GM15510 (cell line): ENCODE results near the gene GRID2.

Source experiments
- POLR2A ChIP-seq: IDR thresholded peaks from 3 replicates; pipeline ENCODE4 v1.6.1; 2011; ENCODE audit warnings: borderline replicate concordance; ENCODE audit not compliant: insufficient read length; ENCODE audit errors: extremely low read depth

GRID2 gene

DNA sequence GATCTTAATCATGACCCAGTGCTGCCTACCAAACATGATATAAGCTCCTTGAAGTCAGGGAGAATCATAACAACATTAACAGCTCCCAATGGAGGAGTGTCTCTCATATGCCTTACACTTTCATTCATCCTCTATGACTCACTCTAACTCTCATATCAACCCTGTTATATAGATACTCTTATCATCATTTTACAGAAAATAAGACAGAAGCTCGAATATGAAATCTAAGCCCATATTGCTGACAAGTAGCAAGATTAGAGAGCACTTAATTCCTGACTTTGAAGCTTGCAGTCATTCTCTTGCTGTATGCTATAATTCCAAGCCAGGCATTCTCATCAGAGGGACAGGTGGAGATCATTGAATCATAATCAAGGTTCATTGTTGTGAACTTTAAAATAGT is 1048.1 kb downstream of the GRID2 start:
- TF ChIP-seq POLR2A: no peak

DNA sequence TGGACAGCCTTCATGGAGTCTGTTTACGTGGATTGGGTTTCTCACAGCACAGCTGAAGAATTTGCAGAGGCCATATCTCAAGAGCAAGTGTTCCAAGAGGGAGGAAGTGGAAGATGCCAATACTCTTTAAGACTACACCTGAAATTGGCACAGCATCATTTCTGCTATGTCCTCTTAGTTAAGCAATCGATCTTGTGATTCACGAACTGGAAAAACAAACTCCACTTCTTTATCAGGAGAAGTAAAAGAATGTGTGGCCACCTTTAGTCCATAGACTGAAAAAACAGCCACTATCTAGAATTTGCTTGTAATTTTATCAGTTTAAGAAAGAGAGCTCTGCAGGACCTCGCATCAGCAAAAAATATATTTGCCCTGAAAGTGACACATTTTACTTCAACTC is 1051.6 kb downstream of the GRID2 start:
- no peak for TF ChIP-seq POLR2A

DNA sequence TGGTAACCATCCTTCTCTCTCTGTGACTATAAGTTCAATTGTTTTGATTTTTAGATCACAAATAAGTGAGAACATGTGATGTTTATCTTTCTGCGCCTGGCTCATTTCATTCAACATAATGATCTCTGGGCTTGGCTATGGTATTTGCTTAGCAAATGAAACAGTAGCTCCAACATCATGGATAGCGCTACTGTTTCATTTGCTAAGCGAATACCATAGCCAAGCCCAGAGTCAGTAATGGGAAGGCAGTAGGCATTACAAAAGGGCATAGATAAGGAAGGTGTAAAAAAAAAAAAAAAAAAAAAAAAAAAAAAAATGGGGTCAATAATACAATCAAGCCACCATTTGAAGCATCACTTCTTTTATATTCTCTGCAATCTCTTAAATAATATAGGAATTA is 1055.8 kb downstream of the GRID2 start:
- no peak for TF ChIP-seq POLR2A

- no peak for TF ChIP-seq POLR2A
These were observed 1065.2 kb downstream of the GRID2 start for GRCh38 chr4:93368968-93369367.

DNA sequence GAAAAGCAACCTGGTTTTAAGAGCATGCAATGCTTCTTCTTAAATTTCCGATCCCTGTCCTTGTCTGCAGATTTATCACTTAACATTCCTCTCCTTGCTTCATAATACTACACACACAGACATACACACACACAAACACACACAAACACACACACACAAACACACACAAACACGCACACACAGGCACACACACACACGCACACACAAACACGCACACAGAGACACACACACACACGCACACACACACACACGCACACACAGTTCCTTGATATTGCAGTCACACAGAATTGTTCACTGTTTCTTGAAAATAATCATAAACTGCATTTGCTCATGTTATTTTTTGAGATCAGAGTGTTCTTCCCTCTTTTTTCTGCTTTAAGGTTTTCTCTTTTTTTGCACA is 1066.5 kb downstream of the GRID2 start:
- TF ChIP-seq POLR2A: no peak

GRCh38 chr4:93373893-93374860 is 1070.4 kb downstream of the GRID2 start:
- no peak for TF ChIP-seq POLR2A

GRCh38 chr4:93384241-93384640 is 1080.5 kb downstream of the GRID2 start:
- no peak for TF ChIP-seq POLR2A

DNA sequence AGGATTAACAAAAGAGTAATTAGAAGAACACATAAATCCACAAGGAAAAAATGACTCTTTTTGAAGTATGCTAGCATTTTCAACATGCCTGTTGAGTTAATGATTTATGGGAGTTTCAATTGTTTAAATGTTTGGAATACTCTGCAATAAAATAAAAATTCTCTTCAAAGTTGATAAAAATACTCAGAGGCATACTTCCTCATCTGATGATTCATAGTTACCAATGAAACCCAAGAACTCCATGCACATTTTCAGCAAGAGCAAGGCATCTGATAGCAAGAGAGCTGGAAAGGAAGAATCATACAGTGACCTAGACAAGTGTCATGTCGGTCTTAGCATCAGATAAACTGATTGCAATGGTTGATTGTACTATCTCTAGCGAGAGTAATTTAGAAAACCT is 1081.1 kb downstream of the GRID2 start:
- TF ChIP-seq POLR2A: no peak

GRCh38 chr4:93394545-93395081 is 1090.8 kb downstream of the GRID2 start:
- TF ChIP-seq POLR2A: no peak

GRCh38 chr4:93396272-93396671 is 1092.5 kb downstream of the GRID2 start:
- TF ChIP-seq POLR2A: no peak

DNA sequence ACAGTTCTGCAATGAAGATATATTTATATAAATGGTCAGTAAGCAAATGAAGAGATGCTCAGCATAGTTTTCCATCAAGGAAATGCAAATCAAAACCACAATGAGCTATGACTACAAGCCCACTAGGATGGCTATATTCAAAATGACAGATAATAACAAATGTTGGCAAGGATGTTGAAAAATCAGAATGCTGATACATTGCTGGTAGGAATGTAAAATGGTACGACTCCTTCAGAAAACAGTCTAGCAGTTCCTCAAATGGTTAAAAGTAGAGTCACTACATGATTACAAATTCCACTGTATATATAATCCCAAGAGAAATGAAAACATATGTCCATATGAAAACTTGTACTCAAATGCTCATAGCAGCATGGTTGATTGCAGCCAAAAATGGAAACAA is 1099.8 kb downstream of the GRID2 start:
- no peak for TF ChIP-seq POLR2A

DNA sequence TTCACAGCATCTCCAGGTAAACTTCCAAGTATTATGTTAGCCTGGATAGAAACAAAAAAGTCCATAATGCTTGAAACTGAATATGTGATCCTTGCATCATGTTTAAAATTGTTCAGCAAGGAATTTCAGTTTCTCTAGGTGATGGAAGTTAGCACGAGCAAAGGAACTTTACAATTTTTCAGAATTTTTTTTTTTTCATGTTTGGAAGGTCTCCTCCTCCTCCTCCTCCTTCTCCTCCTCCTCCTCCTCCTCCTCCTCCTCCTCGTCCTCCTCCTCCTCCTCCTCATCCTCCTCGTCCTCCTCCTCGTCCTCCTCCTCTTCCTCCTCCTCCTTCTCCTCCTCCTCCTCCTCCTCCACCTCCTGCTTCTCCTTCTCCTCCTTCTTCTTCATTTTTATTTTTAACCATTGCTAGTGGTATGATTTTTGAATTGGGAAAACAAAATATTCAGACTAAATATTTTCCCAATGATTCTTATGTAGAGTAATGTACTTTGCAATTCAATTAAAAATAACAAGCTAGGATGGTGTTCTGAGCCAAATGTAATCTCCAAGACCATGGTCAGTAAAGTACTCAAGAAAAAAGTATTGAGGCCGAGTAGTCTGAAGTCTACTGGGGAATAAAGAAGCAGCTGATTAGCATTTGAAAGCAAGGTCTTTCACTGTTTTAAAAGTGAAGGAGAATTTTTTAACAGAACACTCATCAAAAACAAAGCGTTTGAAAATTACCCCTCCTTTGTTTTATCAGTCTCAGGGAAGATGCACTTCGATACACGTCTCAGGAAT is 1103.9 kb downstream of the GRID2 start:
- TF ChIP-seq POLR2A: no peak

GRCh38 chr4:93409035-93409434 is 1105.3 kb downstream of the GRID2 start:
- no peak for TF ChIP-seq POLR2A

DNA sequence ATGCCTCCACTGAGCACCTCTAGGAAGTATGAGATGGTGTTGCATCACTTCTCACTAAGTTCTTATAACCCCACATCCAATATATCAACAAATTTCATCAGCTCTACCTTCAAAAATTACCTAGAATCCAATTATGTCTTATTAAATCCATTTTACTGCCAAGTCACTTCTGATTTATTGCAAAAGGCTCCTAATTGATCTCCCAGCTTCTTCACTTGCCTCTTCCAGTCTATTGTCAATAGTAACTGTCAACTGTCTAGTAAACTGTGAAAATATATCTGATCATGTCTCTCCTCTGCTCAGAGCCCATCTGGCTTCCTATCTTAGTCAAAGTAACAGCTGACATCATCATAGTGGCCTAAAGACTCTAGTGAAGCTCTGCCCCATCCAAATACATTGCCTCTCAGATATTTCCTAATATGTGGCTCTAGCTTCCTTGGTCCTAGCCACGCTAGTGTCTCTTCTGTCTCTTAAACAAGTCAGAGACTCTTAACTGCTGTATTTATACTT is 1110.3 kb downstream of the GRID2 start:
- TF ChIP-seq POLR2A: no peak
